Endothelial cell of umbilical vein (primary cell): Measurements from ENCODE around the gene DUSP11.

Experiments
- EZH2 ChIP-seq: IDR thresholded peaks from 2 replicates; pipeline ENCODE4 v1.6.1; 2012; ENCODE audit warnings: borderline replicate concordance, low read depth, mild to moderate bottlenecking, moderate library complexity, low read length, inconsistent platforms; ENCODE audit not compliant: severe bottlenecking
- JUN ChIP-seq: IDR thresholded peaks from 2 replicates; pipeline ENCODE4 v1.6.1; 2011; ENCODE audit warnings: borderline replicate concordance, low read depth; ENCODE audit not compliant: insufficient read length, insufficient read depth
- MYC ChIP-seq: IDR thresholded peaks from one replicate; pipeline ENCODE4 v1.6.1; 2011; ENCODE audit warnings: mild to moderate bottlenecking, low read depth, low read length
- POLR2A ChIP-seq: IDR thresholded peaks from 2 replicates; pipeline ENCODE4 v1.6.1; 2012; ENCODE audit warnings: low read depth, mild to moderate bottlenecking, control low read depth, low read length
- POLR2AphosphoS5 ChIP-seq: IDR thresholded peaks from 2 replicates; pipeline ENCODE4 v1.6.1; 2012; ENCODE audit warnings: low read depth, mild to moderate bottlenecking, control low read depth, low read length, moderate library complexity; ENCODE audit not compliant: insufficient read depth
- TF ChIP-seq, protein P1 (sequence below), 2 donors: IDR thresholded peaks; 1 replicate in 1 of 2; 2 replicates in 1 of 2; pipeline ENCODE4 v1.5.1; 2011; ENCODE audit warnings: low read length in 2 of 2, mild to moderate bottlenecking in 2 of 2, moderate library complexity in 2 of 2, control low read depth in 1 of 2, inconsistent platforms in 1 of 2, low read depth in 1 of 2; ENCODE audit not compliant: insufficient read depth in 1 of 2; ENCODE audit errors: extremely low read depth in 1 of 2
- TF ChIP-seq, protein P2 (sequence below): IDR thresholded peaks from 2 replicates; pipeline ENCODE4 v1.6.1; 2011; ENCODE audit not compliant: insufficient read depth, insufficient read length

DNA sequence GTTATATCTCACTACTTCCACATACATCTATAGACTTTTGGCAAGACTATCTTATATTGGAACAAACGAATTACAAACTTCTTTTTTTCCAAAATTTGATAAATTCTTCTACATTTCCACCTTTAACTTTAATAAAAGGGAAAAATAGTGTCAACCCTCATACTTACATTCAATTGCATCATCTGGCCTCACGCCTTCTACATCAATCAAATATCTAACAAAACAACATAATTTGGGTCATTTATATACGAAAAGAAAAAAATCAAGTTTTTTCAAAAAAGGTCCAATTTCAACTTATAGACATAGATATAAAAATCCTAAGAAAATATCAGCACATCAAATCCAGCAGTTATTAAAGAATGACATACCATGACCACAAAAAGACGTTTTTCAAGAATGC lies 12.9 kb downstream of the DUSP11 start:
- TF ChIP-seq, protein P1, sequence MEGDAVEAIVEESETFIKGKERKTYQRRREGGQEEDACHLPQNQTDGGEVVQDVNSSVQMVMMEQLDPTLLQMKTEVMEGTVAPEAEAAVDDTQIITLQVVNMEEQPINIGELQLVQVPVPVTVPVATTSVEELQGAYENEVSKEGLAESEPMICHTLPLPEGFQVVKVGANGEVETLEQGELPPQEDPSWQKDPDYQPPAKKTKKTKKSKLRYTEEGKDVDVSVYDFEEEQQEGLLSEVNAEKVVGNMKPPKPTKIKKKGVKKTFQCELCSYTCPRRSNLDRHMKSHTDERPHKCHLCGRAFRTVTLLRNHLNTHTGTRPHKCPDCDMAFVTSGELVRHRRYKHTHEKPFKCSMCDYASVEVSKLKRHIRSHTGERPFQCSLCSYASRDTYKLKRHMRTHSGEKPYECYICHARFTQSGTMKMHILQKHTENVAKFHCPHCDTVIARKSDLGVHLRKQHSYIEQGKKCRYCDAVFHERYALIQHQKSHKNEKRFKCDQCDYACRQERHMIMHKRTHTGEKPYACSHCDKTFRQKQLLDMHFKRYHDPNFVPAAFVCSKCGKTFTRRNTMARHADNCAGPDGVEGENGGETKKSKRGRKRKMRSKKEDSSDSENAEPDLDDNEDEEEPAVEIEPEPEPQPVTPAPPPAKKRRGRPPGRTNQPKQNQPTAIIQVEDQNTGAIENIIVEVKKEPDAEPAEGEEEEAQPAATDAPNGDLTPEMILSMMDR (IDR thresholded peaks at IDR 0.05; ENCODE audit: extremely low read depth in 1 of 2, insufficient read depth in 1 of 2, low read depth in 1 of 2, low read length in 2 of 2): no peak
- no peak for TF ChIP-seq POLR2A
- TF ChIP-seq EZH2: no peak
- TF ChIP-seq POLR2AphosphoS5: no peak
- TF ChIP-seq, protein P2, sequence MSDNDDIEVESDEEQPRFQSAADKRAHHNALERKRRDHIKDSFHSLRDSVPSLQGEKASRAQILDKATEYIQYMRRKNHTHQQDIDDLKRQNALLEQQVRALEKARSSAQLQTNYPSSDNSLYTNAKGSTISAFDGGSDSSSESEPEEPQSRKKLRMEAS: no peak
- no peak for TF ChIP-seq JUN
- TF ChIP-seq MYC: no peak
